ENCODE measurements around the gene ZNF577.

- TF ChIP-seq POLR2AphosphoS5 (IDR thresholded peaks at IDR 0.05; ENCODE audit: borderline replicate concordance, low read depth, low read length) (no peak), EZH2 (IDR thresholded peaks at IDR 0.05) (no peak), FOXP2 (optimal IDR thresholded peaks at IDR 0.05; ENCODE audit: control extremely low read depth, extremely low read length, insufficient read depth) (no peak)
Observed at GRCh38 chr19:51822946-51823345, 64.8 kb downstream of the ZNF577 start.
